ENCODE measurements around the gene TPRN. TPM values are rescaled to one million over a fixed set of nuclear protein-coding genes. Genes with fewer than 3 reads are reported as not detected.

The TPRN gene
- total RNA-seq, 6 experiments from 2014 or later, result 9.9 to 18.1 (median 13.3) TPM

DNA sequence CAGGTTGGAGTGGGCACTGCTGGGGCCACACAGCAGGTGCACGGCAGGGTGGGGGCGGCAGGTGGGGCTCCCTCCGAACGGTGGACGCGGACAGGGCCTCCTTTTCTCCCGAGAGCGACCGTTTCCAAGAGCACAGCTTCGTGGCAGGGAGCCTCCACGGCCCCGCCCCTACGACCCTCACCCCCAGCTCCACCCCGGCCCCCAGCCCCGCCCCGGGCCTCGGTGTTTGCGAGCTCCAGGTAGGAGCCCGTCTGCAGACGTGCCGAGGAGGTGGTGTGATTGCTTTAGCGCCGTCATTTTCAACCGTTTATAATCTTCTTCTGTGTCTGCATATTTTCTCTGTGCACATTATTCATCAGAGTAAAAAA, 52.8 kb downstream of the TPRN start:
- no peak overlapping the region for H3K27ac Mint-ChIP-seq

DNA sequence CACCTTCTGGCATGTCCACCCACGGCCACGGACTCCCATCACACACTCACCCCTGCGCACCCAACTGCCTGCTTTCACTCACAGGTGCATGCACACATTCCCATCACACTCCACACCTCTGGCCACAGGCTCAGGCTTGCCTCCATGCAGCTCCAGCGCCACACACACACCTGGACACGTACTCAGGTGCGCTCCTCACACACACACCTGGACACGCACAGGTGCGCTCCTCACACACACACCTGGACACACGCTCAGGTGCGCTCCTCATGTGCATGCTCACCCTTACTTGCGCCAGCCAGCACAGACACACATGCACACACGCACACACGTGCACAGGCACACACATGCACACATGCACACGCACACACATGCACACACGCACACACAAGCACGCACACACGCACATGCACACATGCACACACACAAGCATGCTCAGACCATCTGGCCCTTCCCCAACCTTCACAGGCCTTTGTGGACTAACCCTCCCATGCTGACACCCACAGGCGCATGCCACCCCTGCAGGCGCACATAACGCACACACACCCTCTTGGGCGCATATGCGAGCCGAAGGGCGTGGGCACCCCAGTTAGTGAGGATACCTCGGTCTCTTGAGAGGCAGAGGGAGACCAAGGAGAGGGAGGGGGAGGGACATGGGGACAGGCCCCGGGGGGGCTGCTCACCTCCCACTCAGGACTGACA, 53.3 kb downstream of the TPRN start:
- Mint-ChIP-seq H3K27ac (no peak overlapping the region), H3K36me3 (ENCODE audit: low read depth) (no peaks in the 10 kb centered on the region), H3K4me1 (ENCODE audit: low read depth) (no peaks in the 10 kb centered on the region), H3K4me3 (no peak overlapping the region), H3K9me3 (no peaks in the 10 kb centered on the region), H3K27me3 (ENCODE audit: insufficient read depth) (peaks cover 7% of the 10 kb centered on the region)
- TF ChIP-seq, protein P1, sequence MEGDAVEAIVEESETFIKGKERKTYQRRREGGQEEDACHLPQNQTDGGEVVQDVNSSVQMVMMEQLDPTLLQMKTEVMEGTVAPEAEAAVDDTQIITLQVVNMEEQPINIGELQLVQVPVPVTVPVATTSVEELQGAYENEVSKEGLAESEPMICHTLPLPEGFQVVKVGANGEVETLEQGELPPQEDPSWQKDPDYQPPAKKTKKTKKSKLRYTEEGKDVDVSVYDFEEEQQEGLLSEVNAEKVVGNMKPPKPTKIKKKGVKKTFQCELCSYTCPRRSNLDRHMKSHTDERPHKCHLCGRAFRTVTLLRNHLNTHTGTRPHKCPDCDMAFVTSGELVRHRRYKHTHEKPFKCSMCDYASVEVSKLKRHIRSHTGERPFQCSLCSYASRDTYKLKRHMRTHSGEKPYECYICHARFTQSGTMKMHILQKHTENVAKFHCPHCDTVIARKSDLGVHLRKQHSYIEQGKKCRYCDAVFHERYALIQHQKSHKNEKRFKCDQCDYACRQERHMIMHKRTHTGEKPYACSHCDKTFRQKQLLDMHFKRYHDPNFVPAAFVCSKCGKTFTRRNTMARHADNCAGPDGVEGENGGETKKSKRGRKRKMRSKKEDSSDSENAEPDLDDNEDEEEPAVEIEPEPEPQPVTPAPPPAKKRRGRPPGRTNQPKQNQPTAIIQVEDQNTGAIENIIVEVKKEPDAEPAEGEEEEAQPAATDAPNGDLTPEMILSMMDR (IDR thresholded peaks at IDR 0.05), result no peak
- no peak for DNase-seq

More for the DNA sequence above, 52.8 kb downstream of the TPRN start:
- Mint-ChIP-seq H3K4me3 (no peak overlapping the region), H3K9me3 (no peaks in the 10 kb centered on the region), H3K4me1 (ENCODE audit: low read depth) (no peaks in the 10 kb centered on the region), H3K36me3 (ENCODE audit: low read depth) (no peaks in the 10 kb centered on the region), H3K27me3 (ENCODE audit: insufficient read depth) (peaks cover 6% of the 10 kb centered on the region)
- TF ChIP-seq, protein P1 (IDR thresholded peaks at IDR 0.05), result no peak
- DNase-seq, result no peak

GRCh38 chr9:137146527-137146918, 54.0 kb downstream of the TPRN start:
- TF ChIP-seq, protein P1 (IDR thresholded peaks at IDR 0.05), result no peak
- H3K27ac Mint-ChIP-seq, result no peak overlapping the region

GRCh38 chr9:137145731-137146526, 54.6 kb downstream of the TPRN start:
- Mint-ChIP-seq H3K9me3 (no peaks in the 10 kb centered on the region), H3K27ac (no peak overlapping the region), H3K4me1 (ENCODE audit: low read depth) (no peaks in the 10 kb centered on the region), H3K36me3 (ENCODE audit: low read depth) (no peaks in the 10 kb centered on the region), H3K27me3 (ENCODE audit: insufficient read depth) (peaks cover 9% of the 10 kb centered on the region), H3K4me3 (no peak overlapping the region)
- TF ChIP-seq, protein P1 (IDR thresholded peaks at IDR 0.05), result no peak
- no peak for DNase-seq

More at GRCh38 chr9:137146527-137146918, 54.0 kb downstream of the TPRN start:
- Mint-ChIP-seq H3K27me3 (ENCODE audit: insufficient read depth) (peaks cover 9% of the 10 kb centered on the region), H3K4me1 (ENCODE audit: low read depth) (no peaks in the 10 kb centered on the region), H3K36me3 (ENCODE audit: low read depth) (no peaks in the 10 kb centered on the region), H3K9me3 (no peaks in the 10 kb centered on the region), H3K4me3 (no peak overlapping the region)
- DNase-seq, result no peak

- TF ChIP-seq, protein P1 (IDR thresholded peaks at IDR 0.05), result no peak
- Mint-ChIP-seq H3K36me3 (ENCODE audit: low read depth) (no peaks in the 10 kb centered on the region), H3K27ac (no peak overlapping the region), H3K9me3 (no peaks in the 10 kb centered on the region), H3K4me3 (no peak overlapping the region), H3K27me3 (ENCODE audit: insufficient read depth) (peaks cover 24% of the 10 kb centered on the region), H3K4me1 (ENCODE audit: low read depth) (no peaks in the 10 kb centered on the region)
- no peak for DNase-seq
Measured at GRCh38 chr9:137143459-137143858, 57.1 kb downstream of the TPRN start.

Data from HFFc6 (cell line).